Measurements from ENCODE around the gene GNRH2. TPM values are rescaled to one million over a fixed set of nuclear protein-coding genes. Genes with fewer than 3 reads are reported as not detected.

Gene GNRH2
- polyA plus RNA-seq, 6 donors from 2014 or later, result not detected

DNA sequence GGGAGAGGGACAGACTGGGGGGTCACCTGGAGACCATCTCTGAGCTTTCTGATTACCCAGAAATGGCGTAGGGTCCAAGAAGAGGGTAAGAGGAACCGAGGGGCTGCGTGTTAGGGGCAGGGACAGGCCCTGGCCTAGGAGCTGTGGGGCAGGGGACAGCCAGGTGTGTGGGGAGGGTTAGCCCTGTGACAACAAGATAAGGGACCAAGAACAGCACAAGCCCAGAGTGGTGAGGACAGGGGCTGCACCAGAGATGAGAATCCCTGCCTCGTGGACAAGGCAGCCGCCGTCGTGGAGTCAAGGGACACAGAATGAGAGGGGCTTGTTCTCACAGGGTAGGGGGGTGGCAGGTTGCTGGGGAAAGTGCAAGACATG, 41.6 kb downstream of the GNRH2 start:
- peak overlapping the region in 1 of 6 donors; percentile 11 for H3K27ac Mint-ChIP-seq
- H3K27me3 Mint-ChIP-seq, result peaks cover 38 to 71% (median 70%) of the 10 kb centered on the region in 3 donors
- peak overlapping the region in 2 of 8 donors; percentile 6 to 12 for H3K4me3 Mint-ChIP-seq
- no peaks in the 10 kb centered on the region for H3K36me3 Mint-ChIP-seq
- peaks cover 0 to 2% (median 0%) of the 10 kb centered on the region in 7 donors for H3K9me3 Mint-ChIP-seq
- peaks cover 15 to 27% (median 15%) of the 10 kb centered on the region in 3 donors for H3K4me1 Mint-ChIP-seq
- ATAC-seq (ENCODE audit: low read depth in 2 of 2), result no peak
- DNase-seq, result no peak

DNA sequence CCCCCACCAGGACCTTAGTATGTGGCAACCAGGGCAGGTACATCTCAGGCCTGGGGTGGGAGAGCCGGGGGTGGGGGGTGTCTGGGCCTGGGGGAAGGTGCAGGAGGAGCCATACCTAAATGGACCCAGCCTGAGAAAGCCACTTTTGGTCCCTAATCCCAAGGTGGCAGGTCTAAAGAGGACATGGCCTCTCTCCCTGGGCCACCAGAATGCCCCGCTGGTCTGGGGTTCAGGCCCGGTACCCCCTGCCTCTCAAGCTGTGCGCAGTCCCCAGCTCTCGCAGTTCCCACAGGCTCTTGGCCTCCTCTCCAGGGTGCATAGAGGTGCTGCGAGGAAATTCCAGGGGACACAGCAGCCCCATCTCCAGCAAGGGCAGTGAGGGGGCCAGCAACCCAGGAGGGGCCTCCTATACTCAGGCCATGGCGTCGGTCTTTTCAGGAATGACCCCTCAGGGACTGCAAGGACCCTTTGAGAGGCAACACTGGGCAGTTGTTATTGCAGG, 42.2 kb downstream of the GNRH2 start:
- Mint-ChIP-seq H3K36me3 (no peaks in the 10 kb centered on the region), H3K9me3 (peaks cover 0 to 2% (median 0%) of the 10 kb centered on the region in 7 donors), H3K4me1 (peaks cover 15 to 32% (median 19%) of the 10 kb centered on the region in 3 donors), H3K27me3 (peaks cover 41 to 71% (median 69%) of the 10 kb centered on the region in 3 donors), H3K27ac (no peak overlapping the region), H3K4me3 (no peak overlapping the region)
- ATAC-seq (ENCODE audit: low read depth in 2 of 2) (no peak), DNase-seq (no peak)

DNA sequence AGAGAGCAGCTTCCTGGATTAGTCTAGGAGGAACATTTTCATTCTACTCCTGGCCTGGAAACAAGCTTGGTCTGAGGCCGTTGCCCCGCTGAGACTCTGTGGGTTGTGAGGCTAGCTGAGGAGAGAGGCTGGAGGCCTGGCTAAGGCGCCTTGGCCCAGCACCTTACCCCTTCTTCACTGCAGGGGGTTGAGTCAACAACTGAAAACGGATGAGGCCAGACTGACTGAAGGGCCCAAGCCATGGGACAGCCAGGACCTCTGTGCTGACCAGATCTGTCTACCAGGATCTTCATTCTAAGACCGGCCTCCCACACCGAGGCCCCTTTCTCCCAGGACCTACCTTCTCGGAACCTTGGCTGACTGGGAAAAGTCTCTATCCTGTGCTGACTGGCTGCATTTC, 44.6 kb downstream of the GNRH2 start:
- peaks cover 0 to 2% (median 0%) of the 10 kb centered on the region in 7 donors for H3K9me3 Mint-ChIP-seq
- peak overlapping the region in 1 of 8 donors; percentile 35 for H3K4me3 Mint-ChIP-seq
- peaks cover 14 to 31% (median 26%) of the 10 kb centered on the region in 3 donors for H3K4me1 Mint-ChIP-seq
- no peaks in the 10 kb centered on the region for H3K36me3 Mint-ChIP-seq
- DNase-seq, result no peak
- peaks cover 27 to 61% (median 49%) of the 10 kb centered on the region in 3 donors for H3K27me3 Mint-ChIP-seq
- ATAC-seq (ENCODE audit: low read depth in 2 of 2), result no peak
- H3K27ac Mint-ChIP-seq, result no peak overlapping the region

DNA sequence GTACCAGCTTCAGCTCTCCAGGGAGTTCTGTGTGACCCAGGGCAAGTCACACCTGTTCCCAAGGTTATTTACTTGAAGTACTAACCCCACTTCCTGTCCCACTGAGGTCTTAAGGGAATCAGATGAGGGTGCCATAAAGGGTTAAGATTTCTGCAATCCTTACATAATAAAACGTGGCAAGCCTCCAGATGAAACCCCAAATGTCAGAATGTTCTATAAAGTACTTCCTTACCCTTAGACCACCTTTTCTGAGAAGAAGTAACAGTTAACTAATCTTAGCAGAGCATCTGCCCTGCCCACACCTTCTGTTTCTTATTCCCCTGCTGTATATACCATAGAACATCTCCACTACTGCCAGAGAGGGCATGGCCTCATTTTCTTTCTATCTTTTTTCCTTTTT, 47.1 kb downstream of the GNRH2 start:
- ATAC-seq (ENCODE audit: low read depth in 2 of 2) (no peak), DNase-seq (no peak)
- Mint-ChIP-seq H3K27ac (peak overlapping the region in 1 of 6 donors; percentile 16), H3K36me3 (no peaks in the 10 kb centered on the region), H3K9me3 (peaks cover 0 to 2% (median 0%) of the 10 kb centered on the region in 7 donors), H3K27me3 (peaks cover 14 to 36% (median 25%) of the 10 kb centered on the region in 3 donors), H3K4me3 (peak overlapping the region in 3 of 8 donors; percentile 52 to 89 (median 59)), H3K4me1 (peaks cover 7 to 28% (median 24%) of the 10 kb centered on the region in 3 donors)

DNA sequence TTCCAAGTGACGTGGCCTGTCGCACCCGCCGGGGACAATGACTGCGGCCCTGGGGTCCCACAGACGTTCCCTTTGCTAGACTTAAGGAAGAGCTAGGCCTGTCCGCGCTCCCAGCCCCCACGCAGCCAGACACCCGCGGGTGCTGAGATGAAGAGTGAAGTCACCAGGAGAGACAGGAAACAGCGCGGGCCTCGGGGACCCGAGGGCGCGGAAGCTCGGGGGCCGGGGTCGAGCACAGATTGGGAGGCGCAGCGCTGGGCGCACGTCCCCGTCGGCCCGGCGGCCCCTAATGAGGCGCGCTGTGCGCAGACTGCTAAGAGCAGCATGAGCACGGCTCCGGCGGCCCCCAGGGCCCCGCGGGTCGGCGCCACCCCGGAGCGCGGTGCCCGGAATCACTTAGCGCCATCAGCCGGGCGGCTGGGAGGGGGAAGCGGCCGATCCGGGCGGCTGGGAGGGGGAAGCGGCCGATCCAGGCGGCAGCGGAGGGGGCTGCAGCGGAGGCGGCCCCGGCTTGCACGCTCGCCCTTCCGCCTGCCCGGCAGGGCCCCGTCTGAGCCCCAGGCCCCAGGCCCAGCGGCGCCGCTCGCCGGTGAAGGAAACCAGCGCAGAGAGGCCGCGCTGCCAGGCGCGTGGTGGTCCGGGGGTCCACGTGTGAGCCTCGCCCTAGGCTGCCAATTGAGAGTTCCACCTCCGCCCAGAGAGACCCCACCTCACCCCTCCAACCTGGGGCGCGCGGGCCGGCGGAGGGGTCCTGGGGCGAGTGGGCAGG, 49.4 kb downstream of the GNRH2 start:
- Mint-ChIP-seq H3K4me1 (peaks cover 7 to 28% (median 24%) of the 10 kb centered on the region in 3 donors), H3K9me3 (peaks cover 0 to 2% (median 0%) of the 10 kb centered on the region in 7 donors), H3K4me3 (peak overlapping the region; percentile 77 to 97 (median 93)), H3K27ac (peak overlapping the region; percentile 87 to 99 (median 98)), H3K27me3 (peaks cover 14 to 35% (median 20%) of the 10 kb centered on the region in 3 donors), H3K36me3 (no peaks in the 10 kb centered on the region)
- ATAC-seq (ENCODE audit: low read depth in 2 of 2), result peak; percentile 40 to 42
- DNase-seq, result peak; percentile 65

DNA sequence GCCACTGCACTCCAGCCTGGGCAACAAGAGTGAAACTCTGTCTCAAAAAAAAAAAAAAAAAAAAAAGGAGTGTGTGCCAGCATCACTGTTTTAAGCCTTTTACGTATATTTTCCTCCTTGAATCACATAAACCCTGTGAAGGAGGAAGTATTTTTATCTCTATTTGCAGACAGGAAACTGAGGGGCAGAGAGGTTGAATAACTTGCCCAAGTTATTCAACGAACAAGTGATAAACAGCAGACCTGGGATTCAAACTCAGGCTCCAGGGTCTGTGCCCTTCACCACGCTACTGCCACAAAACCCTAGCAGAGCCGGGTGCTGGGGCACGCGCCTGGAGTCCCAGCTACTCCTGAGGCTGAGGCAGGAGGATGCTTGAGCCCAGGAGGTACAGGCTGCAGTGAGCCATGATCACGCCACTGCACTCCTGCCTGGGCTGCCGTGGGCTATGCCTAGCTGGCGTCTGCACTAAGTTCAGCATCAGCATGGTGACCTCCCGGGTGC, 50.5 kb downstream of the GNRH2 start:
- Mint-ChIP-seq H3K4me3 (peak overlapping the region; percentile 56 to 92 (median 86)), H3K4me1 (peaks cover 7 to 28% (median 24%) of the 10 kb centered on the region in 3 donors)

DNA sequence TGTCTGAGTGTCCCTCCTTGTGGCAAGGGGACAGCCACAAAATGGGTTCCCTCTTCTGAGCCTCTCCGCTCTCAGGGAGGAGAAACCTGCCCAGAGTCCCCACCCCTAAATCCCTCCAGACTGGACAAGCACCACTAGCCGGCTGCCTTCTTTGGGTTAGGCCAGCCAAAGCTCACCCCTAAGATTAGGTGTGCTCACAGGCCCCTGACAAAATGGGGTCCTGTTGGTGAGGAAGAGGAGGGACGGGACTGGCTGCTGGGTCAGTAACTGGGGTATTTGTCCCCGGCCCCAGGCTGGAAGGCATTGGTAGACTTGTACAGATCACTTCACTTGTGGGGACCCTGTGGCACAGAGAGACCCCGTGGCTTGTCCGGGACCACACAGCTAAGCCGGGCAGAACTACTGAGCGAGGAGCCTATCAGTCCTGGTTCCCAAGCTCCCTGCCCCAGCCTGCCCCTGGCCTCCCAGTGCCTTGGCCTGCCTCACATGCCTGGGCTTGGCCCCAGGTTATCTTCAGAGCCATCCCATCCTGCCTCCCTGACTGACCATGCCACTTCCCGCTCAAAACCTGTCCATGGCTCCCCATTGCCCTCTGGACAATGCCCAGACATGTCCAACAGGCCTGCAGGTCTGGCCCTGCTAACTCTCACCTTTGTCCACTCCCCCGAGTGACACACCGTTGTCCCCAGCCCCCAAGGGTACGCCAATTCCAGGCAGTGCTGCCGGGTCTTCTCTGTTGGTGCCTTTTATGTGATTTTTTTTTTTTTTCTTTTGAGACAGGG, 51.6 kb downstream of the GNRH2 start:
- peak overlapping the region; percentile 21 to 98 (median 90) for H3K27ac Mint-ChIP-seq
- H3K4me3 Mint-ChIP-seq, result peak overlapping the region in 3 of 8 donors; percentile 21 to 75 (median 36)
- DNase-seq (no peak), ATAC-seq (ENCODE audit: low read depth in 2 of 2) (no peak)
- peaks cover 5 to 15% (median 8%) of the 10 kb centered on the region in 3 donors for H3K27me3 Mint-ChIP-seq
- H3K4me1 Mint-ChIP-seq, result peaks cover 7 to 28% (median 24%) of the 10 kb centered on the region in 3 donors
- H3K9me3 Mint-ChIP-seq, result no peaks in the 10 kb centered on the region
- H3K36me3 Mint-ChIP-seq, result no peaks in the 10 kb centered on the region

More for the DNA sequence above, 50.5 kb downstream of the GNRH2 start:
- Mint-ChIP-seq H3K9me3 (no peaks in the 10 kb centered on the region), H3K27ac (peak overlapping the region; percentile 86 to 99 (median 98)), H3K27me3 (peaks cover 10 to 24% (median 12%) of the 10 kb centered on the region in 3 donors), H3K36me3 (no peaks in the 10 kb centered on the region)
- ATAC-seq (ENCODE audit: low read depth in 2 of 2) (peak; percentile 53 to 61), DNase-seq (peak; percentile 62)

Other genes starting within 250 kb of the GNRH2 start
- not detected for gene CPXM1, start 243.0 kb upstream of the GNRH2 start, polyA plus RNA-seq (ENCODE audit: low read depth in 6 of 6)
- not detected for gene C20orf141, start 228.6 kb upstream of the GNRH2 start, polyA plus RNA-seq (ENCODE audit: low read depth in 6 of 6)
- not detected for gene TMEM239, start 227.3 kb upstream of the GNRH2 start, polyA plus RNA-seq (ENCODE audit: low read depth in 6 of 6)
- gene PCED1A, start 203.0 kb upstream of the GNRH2 start, polyA plus RNA-seq (ENCODE audit: low read depth in 6 of 6), result 10 to 100 TPM; 16.6 to 38.4 (median 22.5) TPM
- gene VPS16, start 202.9 kb upstream of the GNRH2 start, polyA plus RNA-seq (ENCODE audit: low read depth in 6 of 6), result 10 to 100 TPM; 23.2 to 36.6 (median 29.1) TPM
- gene PTPRA, start 170.1 kb upstream of the GNRH2 start, polyA plus RNA-seq (ENCODE audit: low read depth in 6 of 6), result 10 to 100 TPM; 22.9 to 50.9 (median 31.6) TPM
- gene MRPS26, start 2.4 kb downstream of the GNRH2 start, polyA plus RNA-seq (ENCODE audit: low read depth in 6 of 6), result 10 to 100 TPM; 64.0 to 94.6 (median 79.8) TPM
- 1 to 10 TPM in 3 of 6 donors, under 1 TPM in 1, not detected in 2; 0.79 to 1.5 (median 1.2) TPM for gene OXT, start 28.0 kb downstream of the GNRH2 start, polyA plus RNA-seq (ENCODE audit: low read depth in 6 of 6)
- not detected for gene AVP, start 41.1 kb downstream of the GNRH2 start, polyA plus RNA-seq (ENCODE audit: low read depth in 6 of 6)
- gene FASTKD5, start 116.2 kb downstream of the GNRH2 start, polyA plus RNA-seq (ENCODE audit: low read depth in 6 of 6), result 10 to 100 TPM; 10.8 to 22.6 (median 16.8) TPM
- gene UBOX5, start 116.2 kb downstream of the GNRH2 start, polyA plus RNA-seq (ENCODE audit: low read depth in 6 of 6), result 1 to 10 TPM; 4.0 to 7.6 (median 4.9) TPM
- 1 to 10 TPM in 2 of 6 donors, under 1 TPM in 4; 0.19 to 1.4 (median 0.56) TPM for gene LZTS3, start 129.9 kb downstream of the GNRH2 start, polyA plus RNA-seq (ENCODE audit: low read depth in 6 of 6)
- 10 to 100 TPM; 33.3 to 51.0 (median 38.3) TPM for gene DDRGK1, start 161.1 kb downstream of the GNRH2 start, polyA plus RNA-seq (ENCODE audit: low read depth in 6 of 6)
- gene ITPA, start 165.9 kb downstream of the GNRH2 start, polyA plus RNA-seq (ENCODE audit: low read depth in 6 of 6), result 10 to 100 TPM; 49.1 to 89.5 (median 75.0) TPM
- under 1 TPM in 1 of 6 donors, not detected in 5; 0.17 TPM for gene SLC4A11, start 195.6 kb downstream of the GNRH2 start, polyA plus RNA-seq (ENCODE audit: low read depth in 6 of 6)